SJCRH30 (cell line): ENCODE data around the gene TUFT1. TPM values are rescaled to one million over a fixed set of nuclear protein-coding genes. Genes with fewer than 3 reads are reported as not detected.
"Not testable (repeated sequence)": the region's sequence is repeated elsewhere in the genome, so short reads cannot be mapped to it uniquely, and the experiment has no call there.

ENCODE experiments used
- DNase-seq, 2 experiments: peaks; one replicate each; pipeline ENCODE4 v3.0.0-alpha.2; 2015 to 2020
- H3K27ac ChIP-seq: fragments of 250-450 bp; sonication (Bioruptor Pico); 2 replicates; pipeline ENCODE4 v1.5.1; 2020; ENCODE audit warnings: mild to moderate bottlenecking, moderate library complexity
- H3K27me3 ChIP-seq: fragments of 250-450 bp; sonication (Bioruptor Pico); 2 replicates; pipeline ENCODE4 v1.5.1; 2020; ENCODE audit warnings: mild to moderate bottlenecking, moderate library complexity
- H3K36me3 ChIP-seq: fragments of 250-450 bp; sonication (Bioruptor Pico); 2 replicates; pipeline ENCODE4 v1.5.1; 2020; ENCODE audit warnings: mild to moderate bottlenecking, moderate library complexity
- H3K4me1 ChIP-seq: fragments of 250-450 bp; sonication (Bioruptor Pico); 2 replicates; pipeline ENCODE4 v1.5.1; 2020; ENCODE audit warnings: mild to moderate bottlenecking, moderate library complexity
- H3K4me3 ChIP-seq: fragments of 250-450 bp; sonication (Bioruptor Pico); 2 replicates; pipeline ENCODE4 v1.5.1; 2020; ENCODE audit warnings: mild to moderate bottlenecking, moderate library complexity
- H3K9me3 ChIP-seq: fragments of 250-450 bp; sonication (Bioruptor Pico); replicated peaks from 2 replicates; pipeline ENCODE4 v1.5.1; 2020; ENCODE audit warnings: mild to moderate bottlenecking, moderate library complexity
- total RNA-seq: library from RNA; depleted of rRNA; stranded (reverse); fragments of >200 nt; shearing (Covaris generic); gene quantifications from 2 replicates; pipeline ENCODE4 v1.2.3, GENCODE V29; 2014

The TUFT1 gene
- total RNA-seq, 1 experiment from 2014 or later: 8.1 TPM

GRCh38 chr1:151520359-151520758, 19.8 kb upstream of the TUFT1 start:
- no peaks in the 10 kb centered on the region for H3K36me3 ChIP-seq
- no peak for DNase-seq
- H3K27ac ChIP-seq: no peak overlapping the region
- H3K4me3 ChIP-seq: no peak overlapping the region
- H3K27me3 ChIP-seq: no peaks in the 10 kb centered on the region
- H3K9me3 ChIP-seq: no peaks in the 10 kb centered on the region
- no peaks in the 10 kb centered on the region for H3K4me1 ChIP-seq

GRCh38 chr1:151522427-151522826, 17.7 kb upstream of the TUFT1 start:
- H3K27me3 ChIP-seq, H3K36me3 ChIP-seq, H3K9me3 ChIP-seq, H3K4me3 ChIP-seq, H3K27ac ChIP-seq, DNase-seq, H3K4me1 ChIP-seq: not testable (repeated sequence)

GRCh38 chr1:151523326-151523725, 16.8 kb upstream of the TUFT1 start:
- no peak for DNase-seq
- no peaks in the 10 kb centered on the region for H3K9me3 ChIP-seq
- no peaks in the 10 kb centered on the region for H3K4me1 ChIP-seq
- H3K4me3 ChIP-seq: no peak overlapping the region
- H3K27me3 ChIP-seq: no peaks in the 10 kb centered on the region
- no peak overlapping the region for H3K27ac ChIP-seq
- no peaks in the 10 kb centered on the region for H3K36me3 ChIP-seq

- H3K27me3 ChIP-seq: no peaks in the 10 kb centered on the region
- H3K4me1 ChIP-seq: no peaks in the 10 kb centered on the region
- H3K36me3 ChIP-seq: no peaks in the 10 kb centered on the region
- no peak overlapping the region for H3K4me3 ChIP-seq
- no peak for DNase-seq
- H3K27ac ChIP-seq: no peak overlapping the region
- H3K9me3 ChIP-seq: no peaks in the 10 kb centered on the region
Measured at GRCh38 chr1:151524736-151525135, 15.4 kb upstream of the TUFT1 start.

- no peaks in the 10 kb centered on the region for H3K4me1 ChIP-seq
- no peak overlapping the region for H3K27ac ChIP-seq
- H3K4me3 ChIP-seq: no peak overlapping the region
- H3K9me3 ChIP-seq: no peaks in the 10 kb centered on the region
- H3K27me3 ChIP-seq: no peaks in the 10 kb centered on the region
- no peak for DNase-seq
- H3K36me3 ChIP-seq: no peaks in the 10 kb centered on the region
Measured at GRCh38 chr1:151526735-151527525, 13.2 kb upstream of the TUFT1 start.

GRCh38 chr1:151529211-151529702, 10.9 kb upstream of the TUFT1 start:
- Histone ChIP-seq H3K4me1 (no peaks in the 10 kb centered on the region), H3K4me3 (no peak overlapping the region), H3K27me3 (no peaks in the 10 kb centered on the region), H3K9me3 (no peaks in the 10 kb centered on the region), H3K27ac (no peak overlapping the region), H3K36me3 (no peaks in the 10 kb centered on the region)
- DNase-seq: no peak

GRCh38 chr1:151529781-151530180, 10.3 kb upstream of the TUFT1 start:
- H3K27ac ChIP-seq: no peak overlapping the region
- no peaks in the 10 kb centered on the region for H3K27me3 ChIP-seq
- H3K4me3 ChIP-seq: no peak overlapping the region

GRCh38 chr1:151530461-151530860, 9.6 kb upstream of the TUFT1 start:
- Histone ChIP-seq H3K9me3 (no peaks in the 10 kb centered on the region), H3K27ac (no peak overlapping the region), H3K4me3 (no peak overlapping the region), H3K27me3 (no peaks in the 10 kb centered on the region), H3K36me3 (no peaks in the 10 kb centered on the region), H3K4me1 (no peaks in the 10 kb centered on the region)
- DNase-seq: no peak

More at GRCh38 chr1:151529781-151530180, 10.3 kb upstream of the TUFT1 start:
- H3K36me3 ChIP-seq: no peaks in the 10 kb centered on the region
- no peaks in the 10 kb centered on the region for H3K4me1 ChIP-seq
- DNase-seq: no peak
- H3K9me3 ChIP-seq: no peaks in the 10 kb centered on the region

GRCh38 chr1:151533870-151534269, 6.2 kb upstream of the TUFT1 start:
- no peaks in the 10 kb centered on the region for H3K27me3 ChIP-seq
- no peak for DNase-seq
- no peaks in the 10 kb centered on the region for H3K36me3 ChIP-seq
- H3K4me1 ChIP-seq: no peaks in the 10 kb centered on the region
- H3K9me3 ChIP-seq: no peaks in the 10 kb centered on the region
- no peak overlapping the region for H3K4me3 ChIP-seq
- H3K27ac ChIP-seq: no peak overlapping the region

- Histone ChIP-seq H3K4me1 (peaks cover 6% of the 10 kb centered on the region), H3K27me3 (no peaks in the 10 kb centered on the region), H3K9me3 (no peaks in the 10 kb centered on the region), H3K4me3 (no peak overlapping the region), H3K27ac (no peak overlapping the region), H3K36me3 (no peaks in the 10 kb centered on the region)
- DNase-seq: peak; percentile 65 to 80
Measured at GRCh38 chr1:151534662-151535278, 5.3 kb upstream of the TUFT1 start.

- Histone ChIP-seq H3K4me3 (no peak overlapping the region), H3K9me3 (no peaks in the 10 kb centered on the region), H3K36me3 (no peaks in the 10 kb centered on the region), H3K27me3 (no peaks in the 10 kb centered on the region), H3K4me1 (peaks cover 8% of the 10 kb centered on the region), H3K27ac (no peak overlapping the region)
- no peak for DNase-seq
Measured at GRCh38 chr1:151535326-151536271, 4.5 kb upstream of the TUFT1 start.

- H3K4me3 ChIP-seq: no peak overlapping the region
- no peaks in the 10 kb centered on the region for H3K36me3 ChIP-seq
- H3K27me3 ChIP-seq: no peaks in the 10 kb centered on the region
- H3K27ac ChIP-seq: no peak overlapping the region
- peaks cover 8% of the 10 kb centered on the region for H3K4me1 ChIP-seq
- DNase-seq: no peak
- no peaks in the 10 kb centered on the region for H3K9me3 ChIP-seq
Measured at GRCh38 chr1:151536499-151536898, 3.6 kb upstream of the TUFT1 start.

GRCh38 chr1:151537112-151537511, 3.0 kb upstream of the TUFT1 start:
- DNase-seq: no peak
- Histone ChIP-seq H3K9me3 (no peaks in the 10 kb centered on the region), H3K27ac (no peak overlapping the region), H3K36me3 (no peaks in the 10 kb centered on the region), H3K4me1 (peaks cover 8% of the 10 kb centered on the region), H3K4me3 (no peak overlapping the region), H3K27me3 (no peaks in the 10 kb centered on the region)

GRCh38 chr1:151539321-151540020, 638 bp upstream of the TUFT1 start:
- Histone ChIP-seq H3K27ac (peak overlapping the region; percentile 38), H3K9me3 (no peaks in the 10 kb centered on the region), H3K36me3 (no peaks in the 10 kb centered on the region), H3K4me1 (peaks cover 8% of the 10 kb centered on the region), H3K4me3 (peak overlapping the region; percentile 66), H3K27me3 (no peaks in the 10 kb centered on the region)
- DNase-seq: peak; percentile 88 to 90
